Caco-2 (cell line): Measurements from ENCODE around the gene DLG1. TPM values are rescaled to one million over a fixed set of nuclear protein-coding genes. Genes with fewer than 3 reads are reported as not detected.

ENCODE experiments used
- BruUV-seq: library from RNA; stranded (reverse); fragments of 400-500 nt; replicated peaks from 2 replicates; lab custom pipeline; 2021; lab: Mats Ljungman, UMichigan
- CTCF ChIA-PET: fragments of 300-600 bp; sonication (Branson Sonifier 250); formaldehyde crosslinking; loops from one replicate; lab custom pipeline; 2022; ENCODE audit warnings: antibody characterized with exemption; lab: Charles Lee
- POLR2A ChIA-PET: fragments of 300-600 bp; sonication (Branson Sonifier 250); formaldehyde crosslinking; loops from one replicate; lab custom pipeline; 2022; ENCODE audit warnings: antibody characterized with exemption; lab: Charles Lee
- DNase-seq, 2 experiments: peaks; one replicate each; pipeline versions ENCODE4 v3.0.0 to v3.0.0-alpha.2; 2020 to 2022
- H3K27me3 ChIP-seq: replicated peaks from 2 replicates; pipeline ENCODE4 v1.6.0; 2011; ENCODE audit warnings: low read length; ENCODE audit not compliant: control insufficient read depth, insufficient read depth
- H3K36me3 ChIP-seq: 2 replicates; pipeline ENCODE4 v1.5.1; 2011; ENCODE audit warnings: low read length; ENCODE audit not compliant: control insufficient read depth, insufficient read depth
- H3K4me1 ChIP-seq: fragments of 250-450 bp; sonication (Bioruptor Pico); 2 replicates; pipeline ENCODE4 v1.5.1; 2020; ENCODE audit warnings: mild to moderate bottlenecking
- H3K4me3 ChIP-seq: 2 replicates; pipeline ENCODE4 v1.5.1; 2011; ENCODE audit warnings: low read depth, mild to moderate bottlenecking, control low read depth, low read length
- H3K9me3 ChIP-seq: fragments of 250-450 bp; sonication (Bioruptor Pico); 2 replicates; pipeline ENCODE4 v1.5.1; 2020; ENCODE audit warnings: mild to moderate bottlenecking, moderate library complexity
- H3K27ac Mint-ChIP-seq: one replicate; pipeline ENCODE4 v1.8.0; 2022; ENCODE audit warnings: mixed read lengths; ENCODE audit not compliant: unreplicated experiment
- H3K27me3 Mint-ChIP-seq: one replicate; pipeline ENCODE4 v1.8.0; 2022; ENCODE audit warnings: mixed read lengths; ENCODE audit not compliant: insufficient read depth, unreplicated experiment
- H3K36me3 Mint-ChIP-seq: one replicate; pipeline ENCODE4 v1.8.0; 2022; ENCODE audit warnings: mild to moderate bottlenecking, mixed read lengths; ENCODE audit not compliant: insufficient read depth, unreplicated experiment
- H3K4me1 Mint-ChIP-seq: one replicate; pipeline ENCODE4 v1.8.0; 2022; ENCODE audit warnings: low read depth, mixed read lengths; ENCODE audit not compliant: unreplicated experiment
- H3K4me3 Mint-ChIP-seq: one replicate; pipeline ENCODE4 v1.8.0; 2022; ENCODE audit warnings: mild to moderate bottlenecking, moderate library complexity, mixed read lengths; ENCODE audit not compliant: unreplicated experiment
- H3K9me3 Mint-ChIP-seq: one replicate; pipeline ENCODE4 v1.8.0; 2022; ENCODE audit warnings: mixed read lengths; ENCODE audit not compliant: unreplicated experiment
- intact Hi-C: fragments of 100-400 bp; cut with micrococcal nuclease; formaldehyde crosslinking; loops from one replicate; pipeline ENCODE4 v1.10.0; 2022; ENCODE audit not compliant: unreplicated experiment
- total RNA-seq: library from RNA; stranded (reverse); gene quantifications from 2 replicates; pipeline ENCODE4 v1.2.3, GENCODE V29; 2022
- TF ChIP-seq, protein P1 (sequence below), 2 experiments: fragments of 200-600 bp in 1 of 2; IDR thresholded peaks; 1 replicate in 1 of 2; 2 replicates in 1 of 2; pipeline versions ENCODE4 v1.5.1 to v1.8.0; 2011 to 2022; ENCODE audit warnings: antibody characterized with exemption in 1 of 2, control low read depth in 1 of 2, inconsistent platforms in 1 of 2, low read depth in 1 of 2, low read length in 1 of 2, mild to moderate bottlenecking in 1 of 2, moderate library complexity in 1 of 2; ENCODE audit not compliant: insufficient read depth in 1 of 2, severe bottlenecking in 1 of 2, unreplicated experiment in 1 of 2

The DLG1 gene
- total RNA-seq, 1 experiment from 2014 or later = 167 TPM

DNA sequence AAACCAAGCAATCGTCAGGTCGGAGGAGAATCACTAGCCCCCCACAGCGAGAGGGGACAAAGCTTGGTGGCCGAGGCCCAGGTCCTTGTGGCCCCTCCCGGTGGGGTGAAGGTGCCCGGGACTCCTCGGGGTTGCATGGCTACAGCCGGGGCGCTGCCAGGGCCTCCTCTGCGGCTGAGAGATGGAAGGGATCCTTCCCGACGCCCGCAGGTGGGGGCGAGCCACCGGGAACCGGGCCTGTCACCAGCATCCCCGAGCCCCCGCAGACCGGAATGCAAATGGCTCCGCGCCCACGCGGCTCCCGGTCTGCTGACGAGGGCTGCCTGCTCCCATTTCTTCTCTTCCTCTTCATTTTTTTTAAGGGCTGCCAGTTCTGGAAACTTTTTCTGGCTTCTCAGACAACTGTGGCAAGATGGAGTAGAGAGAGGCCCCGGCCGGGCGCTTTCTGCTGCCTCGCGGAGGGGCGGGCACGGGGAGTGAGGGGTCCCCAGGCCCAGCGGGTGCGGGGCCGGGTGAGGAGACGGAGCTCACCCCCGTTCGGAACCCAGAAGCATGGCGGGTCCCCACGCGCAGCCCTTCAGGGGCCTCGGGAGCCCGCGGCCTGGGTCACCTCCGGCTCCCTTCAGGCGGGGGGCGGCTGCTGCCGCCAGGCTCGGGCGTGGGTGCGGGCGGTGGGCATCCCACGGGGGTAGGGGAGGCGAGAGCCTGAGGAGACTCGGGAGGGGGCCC is 296.3 kb downstream of the DLG1 start:
- BruUV-seq = TSS peak; percentile 46
- Histone ChIP-seq H3K36me3 (no peaks in the 10 kb centered on the region), H3K9me3 (no peaks in the 10 kb centered on the region), H3K27me3 (no peaks in the 10 kb centered on the region), H3K4me1 (peaks cover 16% of the 10 kb centered on the region), H3K4me3 (0 out of 2 replicates have a peak overlapping the region, but pooled peaks have one; percentile 82)
- POLR2A ChIA-PET = no interaction called here
- CTCF ChIA-PET = no interaction called here
- H3K27ac Mint-ChIP-seq = peak overlapping the region; percentile 45
- peak overlapping the region; percentile 53 for H3K4me3 Mint-ChIP-seq
- H3K4me1 Mint-ChIP-seq = peaks cover 10% of the 10 kb centered on the region
- H3K9me3 Mint-ChIP-seq = no peaks in the 10 kb centered on the region
- peaks cover 15% of the 10 kb centered on the region for H3K36me3 Mint-ChIP-seq
- TF ChIP-seq, protein P1, sequence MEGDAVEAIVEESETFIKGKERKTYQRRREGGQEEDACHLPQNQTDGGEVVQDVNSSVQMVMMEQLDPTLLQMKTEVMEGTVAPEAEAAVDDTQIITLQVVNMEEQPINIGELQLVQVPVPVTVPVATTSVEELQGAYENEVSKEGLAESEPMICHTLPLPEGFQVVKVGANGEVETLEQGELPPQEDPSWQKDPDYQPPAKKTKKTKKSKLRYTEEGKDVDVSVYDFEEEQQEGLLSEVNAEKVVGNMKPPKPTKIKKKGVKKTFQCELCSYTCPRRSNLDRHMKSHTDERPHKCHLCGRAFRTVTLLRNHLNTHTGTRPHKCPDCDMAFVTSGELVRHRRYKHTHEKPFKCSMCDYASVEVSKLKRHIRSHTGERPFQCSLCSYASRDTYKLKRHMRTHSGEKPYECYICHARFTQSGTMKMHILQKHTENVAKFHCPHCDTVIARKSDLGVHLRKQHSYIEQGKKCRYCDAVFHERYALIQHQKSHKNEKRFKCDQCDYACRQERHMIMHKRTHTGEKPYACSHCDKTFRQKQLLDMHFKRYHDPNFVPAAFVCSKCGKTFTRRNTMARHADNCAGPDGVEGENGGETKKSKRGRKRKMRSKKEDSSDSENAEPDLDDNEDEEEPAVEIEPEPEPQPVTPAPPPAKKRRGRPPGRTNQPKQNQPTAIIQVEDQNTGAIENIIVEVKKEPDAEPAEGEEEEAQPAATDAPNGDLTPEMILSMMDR (IDR thresholded peaks at IDR 0.05; ENCODE audit: insufficient read depth in 1 of 2, low read depth in 1 of 2, low read length in 1 of 2, severe bottlenecking in 1 of 2, unreplicated experiment in 1 of 2) = no peak
- DNase-seq = peak in 1 of 2 experiments; percentile 23
- no peaks in the 10 kb centered on the region for H3K27me3 Mint-ChIP-seq
- intact Hi-C loops = loop anchor here (1.0 to 10.0 kb wide), 2 partner anchors 14 to 183 kb away; no protein-coding TSS in a partner anchor

DNA sequence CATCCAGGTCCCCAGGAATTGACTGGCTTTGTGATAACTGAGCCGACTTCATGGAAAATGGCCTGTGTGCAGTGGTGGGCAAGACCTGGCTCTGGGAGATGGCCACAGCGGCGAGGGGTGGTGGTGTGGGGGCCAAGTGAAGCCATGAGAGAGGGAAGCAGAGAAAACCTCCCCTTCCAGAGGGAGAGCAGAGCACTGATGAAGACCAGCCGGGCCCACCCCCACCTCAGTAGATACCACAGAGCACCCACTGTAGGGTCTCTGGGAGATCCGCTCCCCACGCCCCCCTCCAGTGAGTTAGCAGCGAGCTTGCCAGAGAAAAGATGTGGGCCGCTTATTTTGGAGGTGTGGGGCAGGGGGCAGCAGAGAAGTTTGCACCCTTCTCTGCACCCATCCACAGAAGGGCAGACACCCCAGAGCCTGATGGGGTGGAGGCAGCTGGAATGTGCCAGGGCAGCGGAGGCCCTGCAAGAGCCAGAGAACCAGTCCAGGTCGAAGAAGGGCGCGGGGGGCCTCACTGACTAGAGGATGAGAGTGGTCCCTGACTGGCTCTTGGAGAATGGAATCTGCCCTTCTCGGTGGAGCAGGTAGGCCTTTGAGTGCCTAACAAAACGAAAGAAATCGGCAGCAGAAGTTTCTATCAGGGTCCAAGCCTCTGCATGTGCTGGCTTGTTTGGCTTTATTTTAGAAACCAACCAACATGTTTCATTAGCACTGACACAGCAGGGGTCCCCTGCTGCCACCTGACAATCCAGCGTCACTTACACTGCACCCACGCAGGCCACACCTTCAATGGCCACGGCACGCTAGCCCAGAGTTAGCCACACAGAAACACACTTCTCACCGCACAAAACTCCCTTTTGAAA is 297.1 kb downstream of the DLG1 start:
- H3K36me3 ChIP-seq = no peaks in the 10 kb centered on the region
- H3K9me3 ChIP-seq = no peaks in the 10 kb centered on the region
- Mint-ChIP-seq H3K4me3 (peak overlapping the region; percentile 53), H3K27me3 (no peaks in the 10 kb centered on the region), H3K36me3 (peaks cover 15% of the 10 kb centered on the region), H3K9me3 (no peaks in the 10 kb centered on the region), H3K27ac (peak overlapping the region; percentile 45), H3K4me1 (peaks cover 10% of the 10 kb centered on the region)
- H3K27me3 ChIP-seq = no peaks in the 10 kb centered on the region
- H3K4me3 ChIP-seq = no peak overlapping the region
- intact Hi-C loops = loop anchor here (1.0 to 10.0 kb wide), 2 partner anchors 13 to 183 kb away; no protein-coding TSS in a partner anchor
- ChIA-PET POLR2A (no interaction called here), CTCF (no interaction called here)
- DNase-seq = peak in 1 of 2 experiments; percentile 26
- peaks cover 14% of the 10 kb centered on the region; the same call in 1 of the 2 replicates for H3K4me1 ChIP-seq
- TF ChIP-seq, protein P1 (IDR thresholded peaks at IDR 0.05; ENCODE audit: insufficient read depth in 1 of 2, low read depth in 1 of 2, low read length in 1 of 2, severe bottlenecking in 1 of 2, unreplicated experiment in 1 of 2) = no peak
- no TSS peak for BruUV-seq

- no peak overlapping the region for H3K27ac Mint-ChIP-seq
- ChIA-PET POLR2A (no interaction called here), CTCF (no interaction called here)
- no peaks in the 10 kb centered on the region for H3K9me3 Mint-ChIP-seq
- DNase-seq = no peak
- peaks cover 14% of the 10 kb centered on the region; the same call in 1 of the 2 replicates for H3K4me1 ChIP-seq
- intact Hi-C loops = loop anchor here (10.0 kb wide), 1 partner anchor 185 kb away; no protein-coding TSS in a partner anchor
- peaks cover 10% of the 10 kb centered on the region for H3K4me1 Mint-ChIP-seq
- H3K9me3 ChIP-seq = no peaks in the 10 kb centered on the region
- H3K4me3 Mint-ChIP-seq = no peak overlapping the region
- H3K4me3 ChIP-seq = no peak overlapping the region
- no peaks in the 10 kb centered on the region for H3K27me3 Mint-ChIP-seq
- H3K36me3 Mint-ChIP-seq = peaks cover 11% of the 10 kb centered on the region
- TF ChIP-seq, protein P1 (IDR thresholded peaks at IDR 0.05; ENCODE audit: insufficient read depth in 1 of 2, low read depth in 1 of 2, low read length in 1 of 2, severe bottlenecking in 1 of 2, unreplicated experiment in 1 of 2) = no peak
- BruUV-seq = no TSS peak
- no peaks in the 10 kb centered on the region for H3K27me3 ChIP-seq
- H3K36me3 ChIP-seq = no peaks in the 10 kb centered on the region
Measured at GRCh38 chr3:197000211-197000610, 298.2 kb downstream of the DLG1 start.
